Keratinocyte (primary cell): ENCODE measurements around the gene KCND2.

Source experiments
- EZH2 ChIP-seq: IDR thresholded peaks from one replicate; pipeline ENCODE4 v1.6.1; 2012; ENCODE audit warnings: inconsistent platforms, mild to moderate bottlenecking, low read length, moderate library complexity
- TF ChIP-seq, protein P1 (sequence below), 3 experiments: IDR thresholded peaks in 1 of 3; conservative IDR thresholded peaks in 1 of 3; optimal IDR thresholded peaks in 1 of 3; 2 replicates in 2 of 3; 3 replicates in 1 of 3; pipeline versions ENCODE3 to v1.5.1; 2011; ENCODE audit warnings: low read length in 3 of 3, mild to moderate bottlenecking in 3 of 3, moderate library complexity in 2 of 3, control low read depth in 1 of 3, inconsistent platforms in 1 of 3; ENCODE audit not compliant: insufficient read depth in 2 of 3; ENCODE audit errors: extremely low read depth in 1 of 3

DNA sequence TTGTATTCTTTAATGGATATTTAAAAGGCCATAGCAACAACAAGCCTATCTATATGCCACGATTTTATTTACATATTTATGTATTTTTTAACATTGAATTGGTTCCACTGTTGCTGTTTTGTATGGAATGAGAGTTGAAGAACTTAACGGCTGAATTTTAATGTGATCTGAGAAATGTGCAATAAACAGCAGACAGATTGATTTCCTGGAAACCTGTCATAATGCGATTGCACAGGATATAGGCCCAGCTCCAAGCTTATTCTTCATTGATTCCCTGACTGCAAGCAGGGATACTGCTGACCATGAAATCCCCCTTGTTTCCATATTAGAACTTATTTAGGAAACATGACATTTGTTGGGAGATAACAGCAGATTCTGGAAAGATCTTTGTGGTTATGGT, 195.6 kb downstream of the KCND2 start:
- TF ChIP-seq, protein P1, sequence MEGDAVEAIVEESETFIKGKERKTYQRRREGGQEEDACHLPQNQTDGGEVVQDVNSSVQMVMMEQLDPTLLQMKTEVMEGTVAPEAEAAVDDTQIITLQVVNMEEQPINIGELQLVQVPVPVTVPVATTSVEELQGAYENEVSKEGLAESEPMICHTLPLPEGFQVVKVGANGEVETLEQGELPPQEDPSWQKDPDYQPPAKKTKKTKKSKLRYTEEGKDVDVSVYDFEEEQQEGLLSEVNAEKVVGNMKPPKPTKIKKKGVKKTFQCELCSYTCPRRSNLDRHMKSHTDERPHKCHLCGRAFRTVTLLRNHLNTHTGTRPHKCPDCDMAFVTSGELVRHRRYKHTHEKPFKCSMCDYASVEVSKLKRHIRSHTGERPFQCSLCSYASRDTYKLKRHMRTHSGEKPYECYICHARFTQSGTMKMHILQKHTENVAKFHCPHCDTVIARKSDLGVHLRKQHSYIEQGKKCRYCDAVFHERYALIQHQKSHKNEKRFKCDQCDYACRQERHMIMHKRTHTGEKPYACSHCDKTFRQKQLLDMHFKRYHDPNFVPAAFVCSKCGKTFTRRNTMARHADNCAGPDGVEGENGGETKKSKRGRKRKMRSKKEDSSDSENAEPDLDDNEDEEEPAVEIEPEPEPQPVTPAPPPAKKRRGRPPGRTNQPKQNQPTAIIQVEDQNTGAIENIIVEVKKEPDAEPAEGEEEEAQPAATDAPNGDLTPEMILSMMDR (optimal IDR thresholded peaks at IDR 0.05 in 1 of 3, IDR thresholded peaks at IDR 0.05 in 1 of 3, conservative IDR thresholded peaks at IDR 0.05 in 1 of 3; ENCODE audit: extremely low read depth in 1 of 3, insufficient read depth in 2 of 3, low read length in 3 of 3): no peak
- TF ChIP-seq EZH2: no peak
